Neural progenitor cell (in vitro differentiated cells): ENCODE measurements around the gene NDUFB7. TPM values are rescaled to one million over a fixed set of nuclear protein-coding genes. Genes with fewer than 3 reads are reported as not detected.

Experiments used
- DNase-seq: peaks from one replicate; pipeline ENCODE4 v3.0.0-alpha.2; 2016; ENCODE audit warnings: low spot score
- H2AFZ ChIP-seq: fragments of 200-600 bp; sonication (generic); replicated peaks from 2 replicates; pipeline ENCODE4 v1.6.1; 2016; ENCODE audit warnings: antibody characterized with exemption
- H3F3A ChIP-seq: fragments of 200-600 bp; sonication (generic); 2 replicates; pipeline ENCODE4 v1.6.1; 2016; ENCODE audit warnings: antibody characterized with exemption, low read depth
- H3K27ac ChIP-seq: fragments of 200-600 bp; sonication (generic); 2 replicates; pipeline ENCODE4 v1.5.1; 2016; ENCODE audit warnings: mild to moderate bottlenecking
- H3K27me3 ChIP-seq: fragments of 200-600 bp; sonication (generic); 2 replicates; pipeline ENCODE4 v1.6.1; 2016; ENCODE audit warnings: mild to moderate bottlenecking, moderate library complexity
- H3K36me3 ChIP-seq: fragments of 200-600 bp; sonication (generic); 2 replicates; pipeline ENCODE4 v1.5.1; 2016
- H3K4me1 ChIP-seq: fragments of 200-600 bp; sonication (generic); 2 replicates; pipeline ENCODE4 v1.6.1; 2016; ENCODE audit warnings: mixed run types
- H3K4me2 ChIP-seq: fragments of 200-600 bp; sonication (generic); 2 replicates; pipeline ENCODE4 v1.6.1; 2016
- H3K4me3 ChIP-seq: fragments of 200-600 bp; sonication (generic); 2 replicates; pipeline ENCODE4 v1.5.1; 2016
- H3K79me2 ChIP-seq: fragments of 200-600 bp; sonication (generic); 2 replicates; pipeline ENCODE4 v1.6.1; 2016; ENCODE audit warnings: low read depth
- H3K9ac ChIP-seq: fragments of 200-600 bp; sonication (generic); 2 replicates; pipeline ENCODE4 v1.6.1; 2016
- H3K9me3 ChIP-seq: fragments of 200-600 bp; sonication (generic); 2 replicates; pipeline ENCODE4 v1.5.1; 2016; ENCODE audit warnings: low read depth
- H4K20me1 ChIP-seq: fragments of 200-600 bp; sonication (generic); 2 replicates; pipeline ENCODE4 v1.6.1; 2016; ENCODE audit warnings: low read depth
- H3K27ac Mint-ChIP-seq: 3 replicates; pipeline ENCODE4 v1.8.0; 2021; ENCODE audit warnings: mixed read lengths
- H3K27me3 Mint-ChIP-seq: 2 replicates; pipeline ENCODE4 v1.8.0; 2022; ENCODE audit warnings: low read depth, mild to moderate bottlenecking, inconsistent platforms, moderate library complexity, mixed read lengths; ENCODE audit not compliant: insufficient read depth
- H3K36me3 Mint-ChIP-seq: 3 replicates; pipeline ENCODE4 v1.8.0; 2021; ENCODE audit warnings: mixed read lengths
- H3K4me1 Mint-ChIP-seq: 3 replicates; pipeline ENCODE4 v1.8.0; 2021; ENCODE audit warnings: mixed read lengths
- H3K4me3 Mint-ChIP-seq: 3 replicates; pipeline ENCODE4 v1.8.0; 2021; ENCODE audit warnings: mild to moderate bottlenecking, moderate library complexity, mixed read lengths
- H3K9me3 Mint-ChIP-seq: 3 replicates; pipeline ENCODE4 v1.8.0; 2020; ENCODE audit warnings: mixed read lengths
- CTCF ChIP-seq: fragments of 200-600 bp; sonication (generic); IDR thresholded peaks from 2 replicates; pipeline ENCODE4 v1.5.1; 2017; ENCODE audit warnings: antibody characterized with exemption, mild to moderate bottlenecking
- EZH2 ChIP-seq: fragments of 200-600 bp; sonication (generic); IDR thresholded peaks from 2 replicates; pipeline ENCODE4 v1.6.1; 2017; ENCODE audit warnings: antibody characterized with exemption, mild to moderate bottlenecking, moderate library complexity
- EZH2phosphoT487 ChIP-seq: fragments of 200-600 bp; sonication (generic); IDR thresholded peaks from 2 replicates; pipeline ENCODE4 v1.6.1; 2017; ENCODE audit warnings: antibody characterized with exemption
- total RNA-seq: library from RNA; depleted of rRNA; stranded (reverse); fragments of >200 nt; gene quantifications from 2 replicates; pipeline ENCODE4 v1.2.3, GENCODE V29; 2015; ENCODE audit warnings: low replicate concordance

NDUFB7 gene
- total RNA-seq, 1 donor from 2014 or later = 38.0 TPM

- Histone ChIP-seq H3K36me3 (no peaks in the 10 kb centered on the region), H3K4me2 (no peak within 1 kb of the TSS), H3K9ac (no peak within 1 kb of the TSS), H3F3A (no peaks in the 10 kb centered on the region), H3K27me3 (no peaks in the 10 kb centered on the region), H3K4me3 (no peak within 1 kb of the TSS), H2AFZ (no peak within 1 kb of the TSS), H3K27ac (no peak within 1 kb of the TSS), H4K20me1 (no peaks in the 10 kb centered on the region), H3K9me3 (no peaks in the 10 kb centered on the region), H3K79me2 (no peaks in the 10 kb centered on the region), H3K4me1 (no peaks in the 10 kb centered on the region)
- DNase-seq = no peak
- H3K36me3 Mint-ChIP-seq = no peaks in the 10 kb centered on the region
- H3K27ac Mint-ChIP-seq = no peak within 1 kb of the TSS
- TF ChIP-seq CTCF = no peak
- TF ChIP-seq EZH2phosphoT487 = no peak
- no peak for TF ChIP-seq EZH2
- no peaks in the 10 kb centered on the region for H3K9me3 Mint-ChIP-seq
- no peaks in the 10 kb centered on the region for H3K4me1 Mint-ChIP-seq
- no peak within 1 kb of the TSS for H3K4me3 Mint-ChIP-seq
- peaks cover 14% of the 10 kb centered on the region for H3K27me3 Mint-ChIP-seq
Measured at GRCh38 chr19:14582894-14583340, 11.1 kb upstream of the NDUFB7 start, which contains the start of gene CLEC17A. CLEC17A (plus strand) TSS chr19:14583084; CDS start chr19:14583161, 77 bp downstream.

- H3K4me1 ChIP-seq = no peaks in the 10 kb centered on the region
- Mint-ChIP-seq H3K36me3 (no peaks in the 10 kb centered on the region), H3K4me3 (no peak overlapping the region), H3K9me3 (no peaks in the 10 kb centered on the region), H3K27me3 (peaks cover 14% of the 10 kb centered on the region), H3K27ac (no peak overlapping the region), H3K4me1 (no peaks in the 10 kb centered on the region)
- no peaks in the 10 kb centered on the region for H3K79me2 ChIP-seq
- peak; percentile 8 for TF ChIP-seq CTCF
- no peak for TF ChIP-seq EZH2phosphoT487
- no peak for TF ChIP-seq EZH2
- no peaks in the 10 kb centered on the region for H3K9me3 ChIP-seq
- H3K36me3 ChIP-seq = no peaks in the 10 kb centered on the region
- no peak overlapping the region for H2AFZ ChIP-seq
- no peaks in the 10 kb centered on the region for H3F3A ChIP-seq
- no peak overlapping the region for H3K27ac ChIP-seq
- H3K27me3 ChIP-seq = no peaks in the 10 kb centered on the region
- no peaks in the 10 kb centered on the region for H4K20me1 ChIP-seq
- no peak overlapping the region for H3K4me3 ChIP-seq
- H3K4me2 ChIP-seq = no peak overlapping the region
- H3K9ac ChIP-seq = no peak overlapping the region
- no peak for DNase-seq
Measured at GRCh38 chr19:14580623-14581237, 8.9 kb upstream of the NDUFB7 start.

DNA sequence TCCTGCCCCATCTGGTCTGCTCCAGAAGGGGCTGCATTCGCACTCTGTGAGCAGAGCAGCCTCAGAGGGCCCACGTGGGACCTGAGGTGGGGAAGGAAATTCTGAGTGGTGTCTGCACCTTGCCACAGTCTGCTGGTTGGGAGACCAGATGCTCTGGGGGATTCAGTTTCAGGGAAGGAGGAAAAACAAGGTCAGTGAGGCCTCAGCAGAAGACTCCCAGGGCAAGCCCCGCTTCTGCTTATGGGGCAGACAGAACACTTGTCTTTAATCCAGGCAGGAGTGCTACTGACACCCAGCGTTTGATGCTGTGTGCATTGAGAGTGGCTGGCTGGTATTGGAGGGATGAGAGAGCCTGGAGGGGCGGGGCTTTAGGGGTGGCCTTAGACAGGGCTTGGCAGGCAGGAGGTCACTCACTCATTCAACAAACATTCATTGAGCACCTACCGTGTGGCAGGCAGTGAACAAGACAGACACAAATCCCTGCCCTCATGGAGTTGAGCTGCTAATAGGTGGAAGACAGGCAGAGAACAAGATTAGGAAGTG lies 6.1 kb upstream of the NDUFB7 start:
- H3K4me1 ChIP-seq = peaks cover 5% of the 10 kb centered on the region
- no peak overlapping the region for H2AFZ ChIP-seq
- Mint-ChIP-seq H3K27me3 (peaks cover 8% of the 10 kb centered on the region), H3K27ac (no peak overlapping the region), H3K4me3 (no peak overlapping the region), H3K36me3 (no peaks in the 10 kb centered on the region), H3K4me1 (peaks cover 6% of the 10 kb centered on the region), H3K9me3 (no peaks in the 10 kb centered on the region)
- DNase-seq = peak; percentile 35
- H3K27me3 ChIP-seq = no peaks in the 10 kb centered on the region
- H4K20me1 ChIP-seq = no peaks in the 10 kb centered on the region
- TF ChIP-seq EZH2phosphoT487 (no peak), EZH2 (no peak), CTCF (no peak)
- no peaks in the 10 kb centered on the region for H3K9me3 ChIP-seq
- H3K4me3 ChIP-seq = no peak overlapping the region
- no peak overlapping the region for H3K27ac ChIP-seq
- no peaks in the 10 kb centered on the region for H3K36me3 ChIP-seq
- no peak overlapping the region for H3K9ac ChIP-seq
- H3K4me2 ChIP-seq = no peak overlapping the region
- peaks cover 7% of the 10 kb centered on the region for H3F3A ChIP-seq
- H3K79me2 ChIP-seq = no peaks in the 10 kb centered on the region
